Epithelial cell of esophagus (primary cell): Measurements from ENCODE around the gene SLC41A3.

ENCODE experiments used
- DNase-seq: peaks from one replicate; pipeline ENCODE4 v3.0.0; 2010; ENCODE audit warnings: low read depth
- H3K4me3 ChIP-seq: 2 replicates; pipeline ENCODE4 v1.5.1; 2011; ENCODE audit warnings: mild to moderate bottlenecking, low read length, control low read depth
- TF ChIP-seq, protein P1 (sequence below): IDR thresholded peaks from 2 replicates; pipeline ENCODE4 v1.5.1; 2011; ENCODE audit warnings: low read depth, mild to moderate bottlenecking, low read length, control low read depth, inconsistent platforms; ENCODE audit not compliant: insufficient read depth; ENCODE audit errors: missing control alignments

The SLC41A3 gene

GRCh38 chr3:126126286-126126685 is 42.4 kb upstream of the SLC41A3 start:
- TF ChIP-seq, protein P1, sequence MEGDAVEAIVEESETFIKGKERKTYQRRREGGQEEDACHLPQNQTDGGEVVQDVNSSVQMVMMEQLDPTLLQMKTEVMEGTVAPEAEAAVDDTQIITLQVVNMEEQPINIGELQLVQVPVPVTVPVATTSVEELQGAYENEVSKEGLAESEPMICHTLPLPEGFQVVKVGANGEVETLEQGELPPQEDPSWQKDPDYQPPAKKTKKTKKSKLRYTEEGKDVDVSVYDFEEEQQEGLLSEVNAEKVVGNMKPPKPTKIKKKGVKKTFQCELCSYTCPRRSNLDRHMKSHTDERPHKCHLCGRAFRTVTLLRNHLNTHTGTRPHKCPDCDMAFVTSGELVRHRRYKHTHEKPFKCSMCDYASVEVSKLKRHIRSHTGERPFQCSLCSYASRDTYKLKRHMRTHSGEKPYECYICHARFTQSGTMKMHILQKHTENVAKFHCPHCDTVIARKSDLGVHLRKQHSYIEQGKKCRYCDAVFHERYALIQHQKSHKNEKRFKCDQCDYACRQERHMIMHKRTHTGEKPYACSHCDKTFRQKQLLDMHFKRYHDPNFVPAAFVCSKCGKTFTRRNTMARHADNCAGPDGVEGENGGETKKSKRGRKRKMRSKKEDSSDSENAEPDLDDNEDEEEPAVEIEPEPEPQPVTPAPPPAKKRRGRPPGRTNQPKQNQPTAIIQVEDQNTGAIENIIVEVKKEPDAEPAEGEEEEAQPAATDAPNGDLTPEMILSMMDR, result no peak
- H3K4me3 ChIP-seq, result no peak overlapping the region
- no peak for DNase-seq

DNA sequence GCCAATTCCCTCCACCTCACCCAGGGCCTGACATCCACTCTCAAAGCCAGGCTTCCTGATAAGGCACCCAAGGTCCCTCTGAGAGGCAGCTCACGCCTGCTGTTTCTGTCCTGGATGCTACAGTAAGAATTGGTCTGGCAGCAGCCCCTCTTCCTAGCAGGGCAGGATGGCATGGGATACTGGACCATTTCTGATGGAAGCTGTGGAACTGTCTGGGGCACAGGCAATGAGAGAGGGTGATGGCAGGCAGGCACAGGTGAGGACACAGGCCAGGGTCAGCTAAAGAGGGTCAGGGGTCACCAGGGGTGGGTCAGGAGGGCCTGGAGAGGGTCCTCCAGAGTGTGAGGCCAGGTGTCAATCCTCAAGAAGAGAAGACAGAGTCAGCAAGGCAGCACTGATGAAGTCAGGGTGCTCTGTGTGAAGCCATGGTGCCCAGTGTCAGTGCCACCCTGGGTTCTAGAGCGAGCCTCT is 41.9 kb upstream of the SLC41A3 start:
- no peak for DNase-seq
- H3K4me3 ChIP-seq, result no peak overlapping the region
- TF ChIP-seq, protein P1, result no peak

GRCh38 chr3:126125341-126125740 is 41.4 kb upstream of the SLC41A3 start:
- no peak for DNase-seq
- TF ChIP-seq, protein P1, result no peak
- H3K4me3 ChIP-seq, result no peak overlapping the region

DNA sequence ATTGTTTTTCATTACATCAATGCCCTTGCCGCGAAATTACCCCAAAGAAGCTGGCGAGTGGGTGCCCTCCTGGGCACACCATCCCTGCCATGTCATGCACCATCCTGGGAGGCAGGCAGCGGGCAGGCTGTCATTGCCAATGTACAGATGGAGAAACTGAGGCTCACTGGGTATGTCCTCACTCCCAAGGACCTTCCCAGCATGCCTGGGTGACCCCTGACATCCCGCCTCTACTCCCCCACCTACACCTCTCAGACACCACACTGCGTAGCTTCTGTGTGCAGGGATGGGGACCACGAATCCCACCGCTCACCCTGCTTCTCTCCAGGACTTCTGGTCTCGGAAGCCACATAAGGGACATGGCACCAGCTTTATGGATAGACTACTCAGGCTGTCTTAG is 41.0 kb upstream of the SLC41A3 start:
- DNase-seq, result no peak
- no peak overlapping the region for H3K4me3 ChIP-seq
- TF ChIP-seq, protein P1, result no peak

DNA sequence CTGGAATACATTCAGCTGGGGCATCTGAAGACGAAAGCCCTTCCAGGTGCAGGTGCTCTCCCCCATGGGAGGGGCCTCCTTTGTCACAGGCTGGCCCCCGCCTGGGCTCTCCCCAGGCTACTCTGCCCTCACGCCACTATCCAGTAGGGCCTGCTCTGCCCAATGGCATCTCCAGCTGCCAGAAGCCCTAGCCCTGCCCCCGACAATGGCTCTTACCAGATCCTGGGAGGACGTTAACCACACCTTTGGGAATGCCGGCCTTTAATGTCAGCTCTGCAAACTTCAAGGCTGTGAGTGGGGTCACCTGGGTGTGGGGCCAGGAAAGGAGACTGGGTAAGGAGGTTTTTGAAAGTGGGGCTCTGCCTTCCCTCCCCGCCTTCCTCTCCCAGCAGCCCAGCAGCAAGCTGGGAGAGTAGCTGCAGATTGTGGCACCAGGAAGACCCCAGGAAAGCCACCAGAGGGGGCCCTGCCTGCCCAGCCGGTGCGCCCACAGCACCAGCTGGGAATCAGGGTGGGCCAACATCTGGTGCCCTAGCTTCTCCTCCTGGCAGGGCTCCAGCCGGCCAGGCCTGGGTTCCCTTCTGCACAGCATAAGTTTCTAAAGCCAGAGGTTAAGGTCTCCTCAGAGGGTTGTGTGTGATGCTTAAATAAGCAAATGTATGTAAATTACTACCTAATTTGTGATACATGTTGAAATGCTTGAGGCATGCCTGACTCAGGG is 40.4 kb upstream of the SLC41A3 start:
- no peak overlapping the region for H3K4me3 ChIP-seq
- no peak for DNase-seq
- TF ChIP-seq, protein P1, result no peak

- no peak overlapping the region for H3K4me3 ChIP-seq
- no peak for DNase-seq
- TF ChIP-seq, protein P1, result no peak
Observed at GRCh38 chr3:126121632-126122031, 37.7 kb upstream of the SLC41A3 start.

- H3K4me3 ChIP-seq, result no peak overlapping the region
- DNase-seq, result no peak
- TF ChIP-seq, protein P1, result no peak
Observed at GRCh38 chr3:126121074-126121473, 37.1 kb upstream of the SLC41A3 start.
